HUES48 (cell line): Measurements from ENCODE around the gene STEAP3.
A peak's percentile ranks its signal among the peaks of the same experiment; 100 is the strongest.

Experiments
- H3K27ac ChIP-seq: one replicate; pipeline ENCODE4 v1.7.0; 2013; ENCODE audit warnings: low read depth, low read length, inconsistent platforms
- H3K27me3 ChIP-seq: 2 replicates; pipeline ENCODE4 v1.6.1; 2013; ENCODE audit warnings: mild to moderate bottlenecking, low read length; ENCODE audit not compliant: control insufficient read depth, insufficient read depth
- H3K36me3 ChIP-seq: 2 replicates; pipeline ENCODE4 v1.6.1; 2013; ENCODE audit warnings: low read length; ENCODE audit not compliant: control insufficient read depth, insufficient read depth
- H3K4me1 ChIP-seq: 2 replicates; pipeline ENCODE4 v1.6.1; 2013; ENCODE audit warnings: mild to moderate bottlenecking, low read length; ENCODE audit not compliant: control insufficient read depth, insufficient read depth
- H3K4me3 ChIP-seq: 2 replicates; pipeline ENCODE4 v1.5.1; 2013; ENCODE audit warnings: mild to moderate bottlenecking, low read depth, low read length
- H3K9ac ChIP-seq: 2 replicates; pipeline ENCODE4 v1.6.1; 2013; ENCODE audit warnings: mild to moderate bottlenecking, low read depth, low read length, moderate library complexity
- H3K9me3 ChIP-seq: 2 replicates; pipeline ENCODE4 v1.6.1; 2013; ENCODE audit warnings: low read length; ENCODE audit not compliant: control insufficient read depth, insufficient read depth

The STEAP3 gene

DNA sequence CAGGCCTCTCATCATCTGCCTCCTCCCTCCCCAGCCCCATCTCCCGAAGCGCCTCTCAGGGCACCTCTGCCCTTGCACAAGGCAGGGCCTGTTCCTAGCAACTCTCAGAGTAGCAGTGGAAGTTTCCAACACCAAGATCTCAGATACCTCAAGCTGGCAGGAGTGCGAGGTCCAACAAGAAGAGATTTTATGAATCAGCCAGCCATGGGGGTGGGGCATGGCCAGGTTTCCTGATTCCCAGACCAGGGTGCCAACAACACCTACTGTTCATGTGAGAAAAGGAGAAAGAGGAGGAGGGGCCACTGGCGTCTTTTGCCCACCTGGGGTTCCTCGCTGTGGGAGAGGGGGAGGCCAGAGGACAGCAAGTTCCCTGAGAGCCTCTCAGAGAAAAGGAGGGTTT is 6.6 kb upstream of the STEAP3 start:
- Histone ChIP-seq H3K27ac (no peak overlapping the region), H3K27me3 (no peaks in the 10 kb centered on the region), H3K4me1 (peaks cover 19% of the 10 kb centered on the region), H3K9ac (no peak overlapping the region), H3K9me3 (no peaks in the 10 kb centered on the region), H3K36me3 (no peaks in the 10 kb centered on the region), H3K4me3 (no peak overlapping the region)

DNA sequence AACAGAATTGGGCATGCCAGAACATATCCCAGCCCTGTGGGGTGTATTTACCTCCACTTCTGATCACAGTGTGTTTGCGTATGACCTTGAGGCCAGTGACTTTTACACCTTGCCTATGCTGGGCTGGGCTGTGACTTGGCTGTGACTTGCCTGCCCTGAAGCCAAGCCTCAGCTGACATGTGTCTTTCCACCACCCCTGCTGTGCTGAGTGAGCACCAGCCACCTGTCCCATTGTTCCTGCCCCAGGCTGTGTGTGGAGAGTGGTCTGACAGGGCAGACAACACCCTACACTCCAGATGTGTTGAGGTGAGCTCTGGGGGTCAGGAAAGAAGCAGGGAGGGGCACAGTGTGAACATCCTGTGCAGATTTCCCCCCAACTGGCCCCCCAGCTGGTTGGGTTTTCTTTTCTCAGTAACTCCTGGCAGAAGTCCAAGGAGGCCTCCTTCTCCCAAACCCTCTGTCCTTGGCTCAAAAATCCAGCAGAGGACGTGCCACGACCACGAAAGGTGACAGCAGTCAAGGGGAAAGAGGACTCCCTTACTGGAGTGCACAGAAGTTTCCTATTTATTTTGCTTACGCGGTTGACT is 5.1 kb upstream of the STEAP3 start:
- H3K36me3 ChIP-seq, result no peaks in the 10 kb centered on the region
- peaks cover 26% of the 10 kb centered on the region for H3K4me1 ChIP-seq
- H3K4me3 ChIP-seq, result no peak overlapping the region
- H3K27ac ChIP-seq, result no peak overlapping the region
- H3K9me3 ChIP-seq, result no peaks in the 10 kb centered on the region
- peaks cover 3% of the 10 kb centered on the region; the same call in 1 of the 2 replicates for H3K27me3 ChIP-seq
- H3K9ac ChIP-seq, result no peak overlapping the region

- Histone ChIP-seq H3K4me3 (no peak overlapping the region), H3K36me3 (no peaks in the 10 kb centered on the region), H3K27me3 (peaks cover 15% of the 10 kb centered on the region), H3K9ac (no peak overlapping the region), H3K9me3 (no peaks in the 10 kb centered on the region), H3K4me1 (peaks cover 31% of the 10 kb centered on the region), H3K27ac (no peak overlapping the region)
These were observed 3.8 kb upstream of the STEAP3 start for GRCh38 chr2:119219873-119220272.

DNA sequence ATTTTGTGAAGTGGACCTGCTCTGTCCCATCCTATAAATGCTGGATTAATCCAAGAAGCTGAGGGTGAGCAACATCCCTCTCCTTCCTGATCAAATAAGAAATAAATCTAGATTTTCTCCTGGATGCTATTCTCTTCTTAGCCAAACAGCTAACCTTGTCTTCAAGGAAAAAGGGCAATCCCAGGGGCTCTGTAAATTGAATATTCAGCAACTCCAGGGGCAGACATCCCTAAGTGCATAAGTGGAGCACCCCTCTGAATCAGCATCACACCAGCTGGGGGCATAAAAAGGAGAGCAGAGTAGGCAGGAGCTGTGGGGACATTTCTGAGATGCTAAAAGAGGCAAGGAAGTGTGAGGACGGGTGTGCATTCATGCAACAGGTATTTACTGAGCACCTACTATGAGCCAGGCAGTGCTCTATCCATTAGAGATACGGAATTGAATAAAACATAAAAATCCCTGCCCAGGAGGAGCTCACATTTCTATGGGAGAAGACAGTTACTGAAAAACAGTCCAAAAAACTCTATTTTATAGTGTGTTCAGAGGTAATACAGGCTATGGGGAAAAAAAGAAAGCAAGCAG is 2.8 kb upstream of the STEAP3 start:
- Histone ChIP-seq H3K4me1 (peaks cover 32% of the 10 kb centered on the region), H3K4me3 (no peak overlapping the region), H3K36me3 (no peaks in the 10 kb centered on the region), H3K9ac (no peak overlapping the region), H3K27me3 (peaks cover 15% of the 10 kb centered on the region), H3K9me3 (no peaks in the 10 kb centered on the region), H3K27ac (no peak overlapping the region)

- Histone ChIP-seq H3K4me1 (peaks cover 32% of the 10 kb centered on the region), H3K9ac (no peak overlapping the region), H3K36me3 (no peaks in the 10 kb centered on the region), H3K9me3 (no peaks in the 10 kb centered on the region), H3K4me3 (no peak overlapping the region), H3K27me3 (peaks cover 15% of the 10 kb centered on the region), H3K27ac (no peak overlapping the region)
These were observed 2.0 kb upstream of the STEAP3 start for GRCh38 chr2:119221609-119222008.

DNA sequence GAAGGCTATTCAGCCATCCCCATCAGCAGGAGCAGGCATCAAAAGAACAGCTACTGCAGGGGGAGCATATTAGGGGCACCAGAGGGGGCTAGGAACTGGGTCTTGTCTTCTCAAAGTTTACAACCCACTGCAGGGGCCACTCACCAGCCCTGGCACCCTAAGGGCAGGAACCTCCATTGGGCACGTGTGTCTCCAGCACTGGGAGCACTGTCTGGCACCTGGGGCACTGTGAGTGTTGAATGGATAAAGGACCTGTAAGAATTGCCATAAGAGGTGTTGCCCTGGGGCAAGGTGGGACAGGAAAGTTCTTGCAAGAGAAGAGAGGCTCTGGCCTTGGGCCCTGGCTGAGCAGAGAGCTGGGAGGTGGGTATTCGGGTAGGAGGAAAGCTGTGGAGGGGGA is 1.4 kb upstream of the STEAP3 start:
- Histone ChIP-seq H3K4me3 (no peak overlapping the region), H3K9me3 (no peaks in the 10 kb centered on the region), H3K4me1 (peaks cover 32% of the 10 kb centered on the region), H3K27ac (no peak overlapping the region), H3K36me3 (no peaks in the 10 kb centered on the region), H3K9ac (no peak overlapping the region), H3K27me3 (peaks cover 15% of the 10 kb centered on the region)

DNA sequence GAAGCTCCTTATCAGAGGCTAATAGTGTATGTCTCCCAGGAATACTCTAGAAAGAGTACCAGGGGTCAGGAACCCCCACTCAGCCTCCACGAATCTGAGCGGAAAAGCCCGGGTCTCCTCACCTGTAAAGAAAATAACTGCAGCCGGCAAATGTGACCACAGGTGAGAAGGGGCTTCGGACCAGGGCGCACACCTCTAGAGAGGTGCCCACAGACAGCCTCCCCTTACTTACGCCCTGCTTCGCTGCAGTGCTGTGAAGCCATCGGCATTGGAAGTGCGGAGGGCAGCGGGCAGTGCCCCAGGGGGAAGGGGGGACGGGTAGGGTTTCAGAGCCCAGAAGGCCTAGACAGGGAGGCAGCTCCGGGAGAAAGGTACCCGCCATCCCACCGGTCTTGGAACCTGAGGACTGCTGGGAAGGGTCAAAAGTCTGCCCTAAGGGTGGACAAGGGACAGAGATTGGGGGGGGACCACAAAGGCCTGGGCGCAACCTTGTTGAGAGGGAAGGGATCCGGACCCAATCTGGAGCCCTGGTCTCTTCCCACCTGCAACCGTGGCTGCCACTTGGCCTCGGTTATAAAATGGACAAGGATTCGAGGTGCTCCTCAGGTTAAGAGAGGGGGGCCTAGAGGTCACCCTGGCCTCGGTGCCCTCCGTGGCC is 642 bp upstream of the STEAP3 start:
- H3K36me3 ChIP-seq, result no peaks in the 10 kb centered on the region
- H3K27me3 ChIP-seq, result peaks cover 15% of the 10 kb centered on the region
- H3K27ac ChIP-seq, result no peak overlapping the region
- no peaks in the 10 kb centered on the region for H3K9me3 ChIP-seq
- H3K4me1 ChIP-seq, result peaks cover 32% of the 10 kb centered on the region
- peak overlapping the region; percentile 70 for H3K4me3 ChIP-seq
- no peak overlapping the region for H3K9ac ChIP-seq

GRCh38 chr2:119224391-119225104 is 914 bp downstream of the STEAP3 start:
- H3K27me3 ChIP-seq, result peaks cover 15% of the 10 kb centered on the region
- H3K9ac ChIP-seq, result no peak overlapping the region
- no peaks in the 10 kb centered on the region for H3K9me3 ChIP-seq
- H3K4me3 ChIP-seq, result peak overlapping the region; percentile 70
- H3K27ac ChIP-seq, result no peak overlapping the region
- peaks cover 16% of the 10 kb centered on the region; the same call in 1 of the 2 replicates for H3K4me1 ChIP-seq
- H3K36me3 ChIP-seq, result no peaks in the 10 kb centered on the region

DNA sequence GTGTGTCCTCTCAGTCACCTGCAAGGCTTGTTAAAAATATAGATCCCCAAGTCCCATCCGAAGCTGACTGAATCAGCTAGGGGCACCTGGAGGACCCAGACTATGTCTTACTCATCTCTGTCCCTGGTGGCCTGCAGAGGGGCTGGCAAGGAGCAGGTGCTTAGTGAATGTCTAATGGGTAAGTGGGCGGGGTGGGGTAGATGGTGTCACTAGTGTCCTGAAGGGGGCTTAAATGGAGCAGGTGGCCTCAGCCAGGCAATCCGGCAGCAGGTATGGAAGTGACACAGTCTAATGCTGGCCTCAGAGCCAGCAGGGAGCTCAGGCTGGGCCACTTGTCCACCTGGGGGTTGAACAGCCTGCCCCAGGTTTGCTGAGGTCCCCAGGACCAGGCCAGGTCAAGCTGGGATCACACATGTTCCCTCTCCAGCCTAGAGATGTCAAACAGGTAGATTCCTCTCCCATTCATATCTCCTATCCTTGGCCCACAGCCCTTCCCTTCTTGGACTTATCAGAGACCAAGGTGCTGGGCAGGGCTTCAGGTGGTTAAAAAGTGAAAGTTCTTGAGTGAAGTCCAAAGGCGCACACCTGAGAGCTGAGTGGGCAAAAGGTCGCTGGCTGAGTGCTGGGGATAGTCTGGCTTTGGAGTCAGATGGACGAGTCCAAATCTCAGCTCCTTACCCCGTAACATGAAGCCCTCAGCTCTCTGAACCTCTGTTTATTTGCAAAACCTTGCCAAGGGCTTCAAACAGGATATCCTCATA is 1.7 kb downstream of the STEAP3 start:
- Histone ChIP-seq H3K4me3 (no peak overlapping the region), H3K9me3 (no peaks in the 10 kb centered on the region), H3K36me3 (no peaks in the 10 kb centered on the region), H3K27me3 (peaks cover 15% of the 10 kb centered on the region), H3K27ac (no peak overlapping the region), H3K9ac (no peak overlapping the region), H3K4me1 (peaks cover 18% of the 10 kb centered on the region; the same call in 1 of the 2 replicates)

GRCh38 chr2:119225926-119226325 is 2.3 kb downstream of the STEAP3 start:
- Histone ChIP-seq H3K4me1 (peaks cover 25% of the 10 kb centered on the region), H3K27me3 (peaks cover 15% of the 10 kb centered on the region), H3K36me3 (no peaks in the 10 kb centered on the region), H3K27ac (no peak overlapping the region), H3K9ac (no peak overlapping the region), H3K9me3 (no peaks in the 10 kb centered on the region), H3K4me3 (no peak overlapping the region)
